HG03060 (cell line): ENCODE results near the gene MROH2B.

Experiments
- ATAC-seq: cut with Tn5 transposase; IDR thresholded peaks from one replicate; pipeline ENCODE4 v1.9.1; 2021; ENCODE audit warnings: low read depth, moderate number of reproducible peaks; ENCODE audit not compliant: unreplicated experiment

Gene MROH2B

GRCh38 chr5:40976041-40976440 is 95.1 kb downstream of the MROH2B start:
- no peak for ATAC-seq

DNA sequence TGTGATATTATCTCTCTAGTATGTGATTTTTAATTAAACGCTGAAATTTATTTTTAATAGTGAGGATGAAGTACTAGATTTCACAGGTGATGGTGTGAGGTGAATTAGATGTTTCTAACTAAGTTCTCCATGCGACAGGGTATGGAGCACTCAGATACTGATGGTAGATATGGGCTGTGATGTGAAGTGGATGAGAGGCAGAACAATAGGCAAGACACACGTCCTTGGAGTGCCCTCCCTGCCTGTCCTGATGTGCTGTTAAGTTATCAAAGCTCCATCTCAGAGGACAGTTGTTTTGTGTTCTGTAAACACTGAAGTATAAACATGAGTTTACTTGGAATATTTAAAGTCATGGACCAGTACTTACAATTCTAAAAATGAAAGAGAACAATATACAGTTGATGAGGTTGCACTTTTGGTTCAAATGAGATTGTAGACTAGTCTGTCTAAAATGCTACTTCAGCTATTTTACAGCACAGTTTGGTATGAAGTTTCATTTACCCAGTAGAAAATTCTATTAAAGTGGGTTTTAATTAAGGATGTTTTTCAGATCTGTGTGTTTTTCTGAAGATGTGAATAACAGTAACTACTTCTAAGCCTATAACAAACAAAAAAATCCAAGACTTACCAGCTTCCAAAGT is 97.7 kb downstream of the MROH2B start:
- no peak for ATAC-seq

GRCh38 chr5:40972434-40972833 is 98.7 kb downstream of the MROH2B start:
- ATAC-seq: no peak

DNA sequence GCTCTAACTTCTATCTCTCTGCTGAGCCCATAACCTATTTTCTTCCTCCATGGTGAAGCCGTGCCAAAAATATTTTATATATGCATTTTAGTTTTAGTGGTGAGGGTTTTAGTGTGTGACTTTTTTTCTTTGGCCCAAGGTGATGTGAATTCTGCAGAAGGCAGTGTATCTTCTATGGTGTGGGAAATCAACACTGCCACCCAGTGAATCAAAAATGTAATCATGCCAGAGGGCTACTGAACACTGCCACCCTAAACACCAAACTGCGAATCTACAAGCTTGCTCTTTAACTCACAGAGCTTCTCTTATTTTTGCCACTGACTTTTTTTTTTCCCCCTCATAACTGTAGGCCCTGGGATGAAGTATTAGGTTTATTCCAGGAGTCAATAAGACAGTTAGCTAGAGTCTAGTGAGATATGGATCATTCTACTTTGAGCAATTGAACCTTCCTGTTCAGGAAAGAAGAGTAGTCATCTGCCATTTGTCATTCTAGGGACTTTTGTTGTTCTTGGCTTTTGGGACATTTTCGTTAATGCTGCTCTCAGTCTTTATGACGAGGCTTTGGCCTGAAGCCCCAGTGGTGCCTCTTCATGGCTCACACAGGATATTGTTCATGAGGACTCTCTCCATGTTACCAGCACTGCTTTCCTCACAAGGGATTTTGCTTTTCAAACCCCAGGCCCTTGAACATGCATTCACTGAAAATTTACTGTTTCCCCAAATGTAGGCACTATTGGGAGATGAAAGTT is 108.8 kb downstream of the MROH2B start:
- no peak for ATAC-seq

GRCh38 chr5:40960037-40960436 is 111.1 kb downstream of the MROH2B start:
- no peak for ATAC-seq

- ATAC-seq: no peak
Observed at GRCh38 chr5:40958811-40959210, 112.3 kb downstream of the MROH2B start.

- no peak for ATAC-seq
Observed at GRCh38 chr5:40957048-40957447, 114.1 kb downstream of the MROH2B start.

DNA sequence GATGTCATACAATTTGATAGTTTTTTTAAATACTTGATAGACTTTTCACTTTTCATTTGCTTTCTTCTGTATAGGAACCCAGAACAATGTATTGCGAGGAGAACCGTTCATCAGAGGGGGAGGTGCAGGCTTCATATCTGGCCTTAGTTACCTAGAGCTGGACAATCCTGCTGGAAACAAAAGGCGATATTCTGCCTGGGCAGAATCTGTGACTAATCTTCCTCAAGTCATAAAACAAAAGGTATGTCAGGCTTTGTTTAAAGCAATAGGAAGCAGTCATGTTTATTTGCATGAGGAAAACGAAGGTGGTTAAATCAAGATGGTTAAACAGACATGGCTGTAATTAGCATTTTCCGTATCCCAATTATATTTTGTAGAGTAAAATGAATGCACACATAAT is 115.8 kb downstream of the MROH2B start:
- ATAC-seq: no peak
